ENCODE data around the gene LHX1. TPM values are rescaled to one million over a fixed set of nuclear protein-coding genes. Genes with fewer than 3 reads are reported as not detected.

The LHX1 gene
- total and polyA plus RNA-seq, 4 donors: not detected

DNA sequence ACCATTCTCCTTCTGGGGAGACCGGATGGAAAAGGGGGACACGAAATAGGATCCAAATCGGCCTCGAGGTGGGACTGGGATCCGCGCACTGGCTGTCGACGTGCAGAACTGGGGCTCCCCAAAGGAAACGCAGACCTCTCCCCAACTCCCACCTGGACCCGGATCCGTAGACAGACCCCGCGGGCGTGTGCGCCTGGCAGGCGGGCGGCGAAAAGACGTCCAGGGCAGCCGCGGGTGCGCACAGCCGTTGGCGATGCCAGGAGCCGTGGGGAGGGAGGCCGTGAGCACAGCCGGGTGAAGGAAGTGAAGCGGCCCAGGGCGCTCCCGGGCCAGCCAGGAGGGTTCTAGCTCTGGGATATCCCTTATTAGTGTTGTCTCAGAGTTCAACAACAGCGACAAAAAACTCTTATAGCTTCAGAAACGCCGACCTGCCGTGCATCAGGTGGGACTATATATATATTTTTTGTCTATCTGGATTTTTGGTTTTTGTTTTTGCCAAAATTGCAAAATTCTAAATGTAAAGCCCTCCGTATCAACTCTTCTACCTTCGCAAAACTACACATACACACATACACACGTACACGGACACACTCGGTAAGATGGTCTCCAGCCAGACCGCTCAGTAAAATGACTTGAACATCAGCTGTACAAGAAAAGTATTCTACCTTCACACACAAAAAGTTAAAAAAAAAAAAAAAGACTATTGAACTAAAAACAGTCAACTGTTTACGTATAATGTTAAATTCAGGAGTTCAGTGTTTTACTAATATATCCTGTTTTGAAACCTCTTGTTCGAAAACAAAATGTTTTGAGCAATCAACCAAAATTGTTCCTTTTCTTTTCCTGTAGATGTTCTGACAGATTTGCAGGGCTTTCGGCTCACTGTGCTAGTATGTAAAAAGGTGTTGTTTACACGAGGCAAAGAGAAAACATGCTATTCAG, 6.2 kb downstream of the LHX1 start:
- 17% methylated on average over 44 of the region's 44 CpGs for WGBS
- H3K9ac ChIP-seq (ENCODE audit: low read depth in 1 of 2, low read length in 2 of 2): no peak overlapping the region
- peaks cover 0 to 47% (median 31%) of the 10 kb centered on the region in 4 donors for H3K27me3 ChIP-seq (ENCODE audit: control insufficient read depth in 4 of 4, insufficient read depth in 4 of 4, low read length in 3 of 4)
- H3K36me3 ChIP-seq (ENCODE audit: control insufficient read depth in 4 of 4, insufficient read depth in 3 of 4, low read depth in 1 of 4, low read length in 3 of 4): no peaks in the 10 kb centered on the region
- H3K27ac ChIP-seq (ENCODE audit: low read depth in 1 of 2, low read length in 2 of 2): no peak overlapping the region
- peaks cover 4 to 11% (median 10%) of the 10 kb centered on the region in 4 donors for H3K4me1 ChIP-seq (ENCODE audit: control insufficient read depth in 4 of 4, insufficient read depth in 4 of 4, low read length in 3 of 4)
- peaks cover 0 to 3% (median 0%) of the 10 kb centered on the region in 4 donors for H3K9me3 ChIP-seq (ENCODE audit: control insufficient read depth in 4 of 4, low read length in 3 of 4)
- TF ChIP-seq, protein P1, sequence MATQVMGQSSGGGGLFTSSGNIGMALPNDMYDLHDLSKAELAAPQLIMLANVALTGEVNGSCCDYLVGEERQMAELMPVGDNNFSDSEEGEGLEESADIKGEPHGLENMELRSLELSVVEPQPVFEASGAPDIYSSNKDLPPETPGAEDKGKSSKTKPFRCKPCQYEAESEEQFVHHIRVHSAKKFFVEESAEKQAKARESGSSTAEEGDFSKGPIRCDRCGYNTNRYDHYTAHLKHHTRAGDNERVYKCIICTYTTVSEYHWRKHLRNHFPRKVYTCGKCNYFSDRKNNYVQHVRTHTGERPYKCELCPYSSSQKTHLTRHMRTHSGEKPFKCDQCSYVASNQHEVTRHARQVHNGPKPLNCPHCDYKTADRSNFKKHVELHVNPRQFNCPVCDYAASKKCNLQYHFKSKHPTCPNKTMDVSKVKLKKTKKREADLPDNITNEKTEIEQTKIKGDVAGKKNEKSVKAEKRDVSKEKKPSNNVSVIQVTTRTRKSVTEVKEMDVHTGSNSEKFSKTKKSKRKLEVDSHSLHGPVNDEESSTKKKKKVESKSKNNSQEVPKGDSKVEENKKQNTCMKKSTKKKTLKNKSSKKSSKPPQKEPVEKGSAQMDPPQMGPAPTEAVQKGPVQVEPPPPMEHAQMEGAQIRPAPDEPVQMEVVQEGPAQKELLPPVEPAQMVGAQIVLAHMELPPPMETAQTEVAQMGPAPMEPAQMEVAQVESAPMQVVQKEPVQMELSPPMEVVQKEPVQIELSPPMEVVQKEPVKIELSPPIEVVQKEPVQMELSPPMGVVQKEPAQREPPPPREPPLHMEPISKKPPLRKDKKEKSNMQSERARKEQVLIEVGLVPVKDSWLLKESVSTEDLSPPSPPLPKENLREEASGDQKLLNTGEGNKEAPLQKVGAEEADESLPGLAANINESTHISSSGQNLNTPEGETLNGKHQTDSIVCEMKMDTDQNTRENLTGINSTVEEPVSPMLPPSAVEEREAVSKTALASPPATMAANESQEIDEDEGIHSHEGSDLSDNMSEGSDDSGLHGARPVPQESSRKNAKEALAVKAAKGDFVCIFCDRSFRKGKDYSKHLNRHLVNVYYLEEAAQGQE (IDR thresholded peaks at IDR 0.05): no peak
- TF ChIP-seq FOXA2 (IDR thresholded peaks at IDR 0.05) (no peak), HNF4G (IDR thresholded peaks at IDR 0.05) (no peak), GABPA (IDR thresholded peaks at IDR 0.05 in 1 of 2, conservative IDR thresholded peaks at IDR 0.05 in 1 of 2) (no peak), HNF4A (conservative IDR thresholded peaks at IDR 0.05) (no peak)
- DNase-seq (ENCODE audit: low spot score): no peak
- H3K4me3 ChIP-seq (ENCODE audit: low read depth in 1 of 3, low read length in 3 of 3): no peak overlapping the region

DNA sequence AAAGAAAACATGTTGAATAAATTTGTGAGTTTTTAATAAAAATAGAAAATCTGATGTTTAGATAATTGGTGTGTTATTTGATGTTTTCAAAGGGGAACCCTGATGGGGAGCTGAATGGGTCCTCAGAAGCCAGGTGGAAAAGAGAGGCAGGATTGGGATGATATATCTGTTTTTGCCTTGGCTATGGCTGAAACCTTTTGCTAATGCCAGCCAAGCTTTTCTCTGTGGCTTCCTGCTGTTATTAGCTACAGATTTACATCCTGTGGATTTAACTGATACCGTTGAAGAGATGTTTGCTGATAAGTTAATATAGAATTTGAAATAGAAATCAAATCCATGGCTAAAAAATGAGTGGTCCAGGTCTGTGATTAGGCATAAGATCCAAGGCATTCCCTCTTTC, 7.3 kb downstream of the LHX1 start:
- Histone ChIP-seq H3K9ac (ENCODE audit: low read depth in 1 of 2, low read length in 2 of 2) (no peak overlapping the region), H3K4me3 (ENCODE audit: low read depth in 1 of 3, low read length in 3 of 3) (no peak overlapping the region), H3K27ac (ENCODE audit: low read depth in 1 of 2, low read length in 2 of 2) (no peak overlapping the region), H3K27me3 (ENCODE audit: control insufficient read depth in 4 of 4, insufficient read depth in 4 of 4, low read length in 3 of 4) (peaks cover 0 to 37% (median 25%) of the 10 kb centered on the region in 4 donors), H3K4me1 (ENCODE audit: control insufficient read depth in 4 of 4, insufficient read depth in 4 of 4, low read length in 3 of 4) (peaks cover 1 to 15% (median 8%) of the 10 kb centered on the region in 4 donors), H3K9me3 (ENCODE audit: control insufficient read depth in 4 of 4, low read length in 3 of 4) (peaks cover 0 to 3% (median 0%) of the 10 kb centered on the region in 4 donors), H3K36me3 (ENCODE audit: control insufficient read depth in 4 of 4, insufficient read depth in 3 of 4, low read depth in 1 of 4, low read length in 3 of 4) (no peaks in the 10 kb centered on the region)
- TF ChIP-seq HNF4G (IDR thresholded peaks at IDR 0.05) (no peak), FOXA1 (IDR thresholded peaks at IDR 0.05) (no peak), TAF1 (conservative IDR thresholded peaks at IDR 0.05) (no peak), RAD21 (IDR thresholded peaks at IDR 0.05) (no peak), EGR1 (IDR thresholded peaks at IDR 0.05; ENCODE audit: low read depth in 2 of 2) (no peak)
- TF ChIP-seq, protein P2, sequence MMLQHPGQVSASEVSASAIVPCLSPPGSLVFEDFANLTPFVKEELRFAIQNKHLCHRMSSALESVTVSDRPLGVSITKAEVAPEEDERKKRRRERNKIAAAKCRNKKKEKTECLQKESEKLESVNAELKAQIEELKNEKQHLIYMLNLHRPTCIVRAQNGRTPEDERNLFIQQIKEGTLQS (IDR thresholded peaks at IDR 0.05): no peak
- WGBS: 4% methylated on average over 1 of the region's 1 CpG
- no peak for DNase-seq (ENCODE audit: low spot score)

DNA sequence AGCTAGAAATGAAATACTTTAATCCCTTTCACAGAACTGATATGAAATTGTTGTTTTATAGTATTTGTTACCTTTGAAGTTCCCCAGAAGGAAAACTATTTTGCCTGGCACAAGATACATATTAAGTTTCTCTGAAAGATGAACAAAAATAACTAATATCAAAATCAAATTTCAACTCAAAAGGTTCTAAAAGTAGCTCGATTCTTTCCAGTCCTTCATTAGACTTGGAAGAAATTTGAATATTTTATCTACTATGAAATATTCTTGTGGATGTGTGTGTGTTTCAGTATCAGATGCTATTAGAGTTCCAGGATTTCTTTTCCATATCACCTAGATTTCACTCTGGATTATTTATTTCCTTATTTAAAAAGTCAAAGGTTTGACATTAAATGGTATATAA, 7.9 kb downstream of the LHX1 start:
- Histone ChIP-seq H3K9ac (ENCODE audit: low read depth in 1 of 2, low read length in 2 of 2) (no peak overlapping the region), H3K27ac (ENCODE audit: low read depth in 1 of 2, low read length in 2 of 2) (no peak overlapping the region), H3K9me3 (ENCODE audit: control insufficient read depth in 4 of 4, low read length in 3 of 4) (peaks cover 0 to 3% (median 0%) of the 10 kb centered on the region in 4 donors), H3K4me3 (ENCODE audit: low read depth in 1 of 3, low read length in 3 of 3) (no peak overlapping the region), H3K27me3 (ENCODE audit: control insufficient read depth in 4 of 4, insufficient read depth in 4 of 4, low read length in 3 of 4) (peaks cover 0 to 34% (median 23%) of the 10 kb centered on the region in 4 donors), H3K36me3 (ENCODE audit: control insufficient read depth in 4 of 4, insufficient read depth in 3 of 4, low read depth in 1 of 4, low read length in 3 of 4) (no peaks in the 10 kb centered on the region), H3K4me1 (ENCODE audit: control insufficient read depth in 4 of 4, insufficient read depth in 4 of 4, low read length in 3 of 4) (peaks cover 6 to 21% (median 11%) of the 10 kb centered on the region in 4 donors)
- no peak for DNase-seq (ENCODE audit: low spot score)
- TF ChIP-seq SP1 (IDR thresholded peaks at IDR 0.05) (no peak), RAD21 (IDR thresholded peaks at IDR 0.05) (no peak), FOXA1 (IDR thresholded peaks at IDR 0.05) (no peak), FOXA2 (IDR thresholded peaks at IDR 0.05) (no peak), YY1 (IDR thresholded peaks at IDR 0.05) (no peak), GABPA (IDR thresholded peaks at IDR 0.05 in 1 of 2, conservative IDR thresholded peaks at IDR 0.05 in 1 of 2) (no peak)
- TF ChIP-seq, protein P2 (IDR thresholded peaks at IDR 0.05): no peak
- TF ChIP-seq, protein P3, sequence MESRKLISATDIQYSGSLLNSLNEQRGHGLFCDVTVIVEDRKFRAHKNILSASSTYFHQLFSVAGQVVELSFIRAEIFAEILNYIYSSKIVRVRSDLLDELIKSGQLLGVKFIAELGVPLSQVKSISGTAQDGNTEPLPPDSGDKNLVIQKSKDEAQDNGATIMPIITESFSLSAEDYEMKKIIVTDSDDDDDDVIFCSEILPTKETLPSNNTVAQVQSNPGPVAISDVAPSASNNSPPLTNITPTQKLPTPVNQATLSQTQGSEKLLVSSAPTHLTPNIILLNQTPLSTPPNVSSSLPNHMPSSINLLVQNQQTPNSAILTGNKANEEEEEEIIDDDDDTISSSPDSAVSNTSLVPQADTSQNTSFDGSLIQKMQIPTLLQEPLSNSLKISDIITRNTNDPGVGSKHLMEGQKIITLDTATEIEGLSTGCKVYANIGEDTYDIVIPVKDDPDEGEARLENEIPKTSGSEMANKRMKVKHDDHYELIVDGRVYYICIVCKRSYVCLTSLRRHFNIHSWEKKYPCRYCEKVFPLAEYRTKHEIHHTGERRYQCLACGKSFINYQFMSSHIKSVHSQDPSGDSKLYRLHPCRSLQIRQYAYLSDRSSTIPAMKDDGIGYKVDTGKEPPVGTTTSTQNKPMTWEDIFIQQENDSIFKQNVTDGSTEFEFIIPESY (IDR thresholded peaks at IDR 0.05): no peak
- TF ChIP-seq, protein P4, sequence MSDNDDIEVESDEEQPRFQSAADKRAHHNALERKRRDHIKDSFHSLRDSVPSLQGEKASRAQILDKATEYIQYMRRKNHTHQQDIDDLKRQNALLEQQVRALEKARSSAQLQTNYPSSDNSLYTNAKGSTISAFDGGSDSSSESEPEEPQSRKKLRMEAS (IDR thresholded peaks at IDR 0.05): no peak
- TF ChIP-seq, protein P1 (IDR thresholded peaks at IDR 0.05): no peak
- WGBS: 38% methylated on average over 1 of the region's 1 CpG
